Stimulated activated CD8-positive, alpha-beta memory T cell treated with anti-CD3 and anti-CD28 coated beads, Interleukin-15, amount 100 ng/mL, for 24 hours (primary cell): ENCODE data around the gene TCF15.
"Not testable (repeated sequence)": the region's sequence is repeated elsewhere in the genome, so short reads cannot be mapped to it uniquely, and the experiment has no call there.

Experiments
- DNase-seq: peaks from one replicate; pipeline ENCODE4 v3.0.0-alpha.2; 2020; ENCODE audit warnings: low read depth

Gene TCF15

GRCh38 chr20:578940-579690 lies 31.0 kb downstream of the TCF15 start:
- DNase-seq = not testable (repeated sequence)

- DNase-seq = no peak
These were observed 32.8 kb downstream of the TCF15 start for GRCh38 chr20:577167-577791.

DNA sequence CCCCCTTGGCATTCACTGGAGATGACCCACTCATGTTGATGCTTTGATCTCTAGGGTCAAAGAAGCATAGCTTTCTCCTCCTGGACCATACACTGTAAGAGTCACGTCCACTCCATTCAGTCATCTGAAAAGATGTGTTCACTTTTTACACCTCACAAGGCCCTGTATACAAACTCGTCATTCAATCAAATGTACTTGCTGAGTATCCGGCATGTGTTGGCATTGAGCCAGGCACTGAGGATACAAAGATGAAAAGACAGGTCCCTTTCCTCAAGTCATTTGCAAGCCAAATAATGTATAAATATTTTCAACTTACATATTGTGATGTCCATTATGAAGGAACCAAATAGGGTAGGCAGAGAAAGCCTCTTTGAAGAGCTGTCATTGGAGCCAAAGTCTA lies 34.0 kb downstream of the TCF15 start:
- DNase-seq = no peak

- no peak for DNase-seq
These were observed 34.9 kb downstream of the TCF15 start for GRCh38 chr20:575230-575629.

DNA sequence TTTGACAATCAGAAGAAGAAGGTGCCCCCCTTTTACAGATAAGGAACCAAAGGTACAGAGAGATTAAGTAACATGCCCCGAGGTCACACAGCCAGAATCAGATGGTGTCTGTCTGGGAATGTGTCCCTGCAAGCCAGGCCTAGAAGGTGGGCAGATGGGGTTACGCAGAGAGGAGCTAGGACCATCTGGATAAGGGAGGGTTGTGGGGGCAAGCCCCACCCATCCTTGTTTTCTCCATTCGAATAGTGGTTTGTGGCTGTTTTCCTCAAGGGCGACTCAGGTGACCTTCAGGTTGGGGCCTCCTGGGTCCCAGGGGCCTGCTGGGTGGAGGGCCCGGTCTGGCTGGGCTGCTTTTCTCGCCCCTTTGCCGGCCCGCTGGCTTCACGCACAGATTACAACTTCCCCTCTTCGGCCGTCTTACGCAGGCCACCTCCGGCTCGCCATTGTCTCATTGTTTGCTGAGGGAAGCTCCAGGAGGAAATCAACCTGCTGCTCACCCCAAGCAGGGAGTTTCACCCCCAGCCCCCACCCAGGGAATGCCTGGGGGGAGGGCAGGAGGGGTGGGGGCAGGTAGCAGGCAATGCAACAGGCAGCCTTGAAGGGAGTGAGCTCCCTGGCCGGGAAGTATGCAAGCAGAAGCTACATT lies 35.7 kb downstream of the TCF15 start:
- DNase-seq = no peak

DNA sequence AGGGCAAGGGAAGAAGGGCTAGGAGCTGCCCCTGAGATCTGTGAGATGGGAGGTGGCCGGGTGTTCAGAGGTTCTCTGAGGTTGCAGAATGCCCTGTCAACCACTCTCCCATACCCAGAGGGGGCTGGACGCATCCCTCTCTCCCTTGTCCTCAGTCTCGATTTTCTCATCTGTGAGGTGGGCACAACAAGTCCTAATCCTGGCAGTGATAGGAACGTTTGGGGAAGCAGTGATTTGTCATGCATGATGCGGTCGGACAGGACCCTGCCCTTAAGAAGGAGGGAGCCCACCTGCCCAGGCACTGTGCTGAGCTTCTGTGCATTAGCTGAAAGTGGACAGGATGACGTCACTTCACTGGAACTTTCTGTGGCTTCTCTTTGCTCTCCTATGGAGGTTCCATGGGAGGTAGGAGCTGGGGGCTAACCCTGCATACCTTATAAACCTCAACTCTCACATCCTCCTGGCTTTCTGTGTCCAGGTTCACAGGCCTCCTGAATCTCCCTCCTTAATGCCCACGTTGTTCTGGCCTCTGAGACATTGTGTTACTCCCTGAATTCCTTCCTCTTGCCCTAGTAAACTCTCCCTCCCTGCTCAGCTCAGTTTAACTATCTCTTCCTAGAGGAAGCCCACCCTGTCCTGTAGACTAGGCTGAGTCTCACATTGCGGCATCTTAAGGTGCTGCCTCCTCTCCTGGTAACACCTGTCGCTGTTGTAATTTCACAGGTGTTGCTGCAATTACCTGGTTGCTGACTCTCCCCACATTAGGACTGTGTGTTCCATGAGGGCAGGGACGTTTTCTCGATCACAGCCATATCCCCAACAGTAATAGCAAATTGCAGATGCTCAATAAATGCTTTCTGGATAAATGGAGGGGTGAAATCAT lies 36.5 kb downstream of the TCF15 start:
- DNase-seq = no peak

GRCh38 chr20:572727-573126 lies 37.4 kb downstream of the TCF15 start:
- no peak for DNase-seq

DNA sequence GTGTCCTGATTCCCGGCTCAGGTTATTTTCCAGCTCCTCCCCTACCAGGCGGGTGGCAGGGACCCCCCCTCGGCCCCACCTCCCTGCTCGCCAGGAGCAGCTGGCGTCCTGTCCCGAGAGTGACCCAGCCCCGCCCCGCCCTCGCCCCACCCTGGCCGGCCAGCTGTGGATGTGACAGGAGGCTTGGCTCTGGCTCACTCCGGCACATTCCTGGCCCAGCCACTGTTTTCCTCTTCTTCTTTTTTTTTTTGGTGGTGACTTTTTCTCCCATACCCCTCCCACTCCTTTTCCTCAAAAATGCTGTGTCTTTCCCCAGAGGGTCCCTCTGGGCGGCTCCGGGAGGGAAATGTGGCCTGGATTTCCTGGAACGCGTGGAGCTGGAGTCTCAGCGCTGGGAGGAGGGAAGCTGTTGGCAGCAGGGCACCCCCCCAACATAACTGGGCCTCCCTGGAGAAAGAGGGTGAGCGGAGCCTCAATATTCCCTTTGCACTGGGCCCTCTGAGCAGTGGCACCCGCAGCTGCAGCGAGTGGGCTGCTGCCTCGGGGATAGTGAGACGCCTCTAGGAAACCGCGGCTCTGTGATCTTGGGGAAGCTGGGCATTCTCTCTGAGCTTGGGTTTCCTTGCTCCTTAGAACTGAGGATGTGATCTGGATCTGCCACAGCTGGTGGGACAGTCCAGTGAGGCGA lies 38.2 kb downstream of the TCF15 start:
- DNase-seq = no peak

DNA sequence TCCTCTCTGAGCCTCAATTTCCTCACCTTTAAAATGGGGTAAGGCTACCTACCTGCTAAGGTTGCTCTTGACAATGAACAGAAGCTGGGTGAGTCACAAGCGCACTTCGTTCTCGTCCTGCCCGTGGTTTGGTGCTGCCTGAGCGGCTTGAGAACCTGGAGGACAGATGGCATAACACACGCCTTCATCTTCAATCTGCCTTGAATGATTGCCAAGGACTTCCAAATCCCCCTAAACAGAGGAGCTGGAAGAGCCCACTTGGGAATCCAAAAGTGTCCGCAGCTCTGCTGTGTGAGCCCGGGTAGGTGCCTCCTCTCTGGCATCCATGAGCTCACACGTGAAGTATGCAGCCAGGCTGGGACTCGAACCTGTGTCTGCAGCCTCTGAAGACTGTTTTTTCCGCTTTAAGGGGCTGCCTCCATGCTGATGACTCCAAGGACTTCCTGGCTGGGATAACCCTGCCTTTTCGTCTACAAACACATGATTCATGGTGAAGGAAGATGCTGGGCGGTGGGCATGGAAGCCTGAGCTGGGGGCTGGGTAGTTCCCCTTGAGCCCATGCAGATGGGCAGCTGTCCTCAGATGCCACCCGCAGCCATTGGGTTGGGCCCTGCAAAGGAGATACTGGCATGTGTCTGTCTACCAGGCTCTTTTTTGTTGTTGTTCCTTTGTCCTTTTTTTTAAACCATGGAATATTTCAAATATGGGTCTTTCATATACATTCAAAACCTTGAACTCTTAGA lies 41.3 kb downstream of the TCF15 start:
- DNase-seq = no peak

DNA sequence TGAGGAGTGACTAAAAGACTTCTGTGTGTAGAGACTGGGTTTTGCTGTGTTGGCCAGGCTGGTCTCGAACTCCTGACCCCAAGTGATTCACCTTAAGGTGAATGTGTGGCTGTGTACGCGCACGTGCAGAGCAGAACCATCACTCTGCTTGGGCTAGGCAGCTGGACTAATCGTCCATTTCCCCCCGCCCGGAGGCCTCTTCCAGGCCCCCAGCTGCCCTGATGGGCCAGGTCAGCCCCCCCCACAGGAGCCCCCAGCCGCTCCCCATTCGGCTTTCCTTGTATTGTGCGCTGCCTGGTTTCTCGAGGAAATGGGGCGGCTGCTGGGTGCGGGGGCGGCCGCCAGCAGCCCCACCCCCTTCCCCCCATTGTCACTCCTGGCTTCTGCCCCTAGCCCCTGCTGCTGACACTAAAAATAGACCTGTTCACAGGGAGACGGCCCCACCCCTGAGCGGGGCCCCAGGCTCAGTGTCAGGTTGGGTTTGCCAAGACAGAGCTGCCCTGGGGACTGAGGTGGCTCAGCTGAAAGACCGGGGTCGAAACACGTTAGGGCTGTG lies 41.9 kb downstream of the TCF15 start:
- DNase-seq = no peak

GRCh38 chr20:564192-564591 lies 45.9 kb downstream of the TCF15 start:
- DNase-seq = no peak

GRCh38 chr20:563187-563586 lies 46.9 kb downstream of the TCF15 start:
- DNase-seq = no peak

GRCh38 chr20:562232-562897 lies 47.7 kb downstream of the TCF15 start:
- no peak for DNase-seq

GRCh38 chr20:561437-562231 lies 48.5 kb downstream of the TCF15 start:
- DNase-seq = no peak

DNA sequence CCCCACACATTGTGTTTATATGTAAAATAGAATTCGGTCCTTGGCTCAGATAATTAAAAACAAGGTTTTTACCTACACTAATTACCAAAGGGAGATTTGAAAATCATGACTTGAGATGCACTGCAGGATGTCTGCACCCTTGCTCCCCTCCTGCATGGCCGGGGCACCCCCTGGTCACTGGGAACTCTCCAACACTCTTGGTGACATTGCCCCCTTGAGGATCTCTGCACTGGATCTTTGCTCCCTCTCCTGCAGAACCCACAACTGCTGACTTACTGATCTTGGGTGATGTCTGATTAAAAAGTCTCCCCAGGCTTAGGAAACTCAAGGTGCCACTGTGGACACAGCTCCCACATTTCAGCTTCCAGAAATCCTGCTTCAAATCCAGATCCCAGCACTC lies 49.4 kb downstream of the TCF15 start:
- no peak for DNase-seq

GRCh38 chr20:558117-558516 lies 52.0 kb downstream of the TCF15 start:
- no peak for DNase-seq

DNA sequence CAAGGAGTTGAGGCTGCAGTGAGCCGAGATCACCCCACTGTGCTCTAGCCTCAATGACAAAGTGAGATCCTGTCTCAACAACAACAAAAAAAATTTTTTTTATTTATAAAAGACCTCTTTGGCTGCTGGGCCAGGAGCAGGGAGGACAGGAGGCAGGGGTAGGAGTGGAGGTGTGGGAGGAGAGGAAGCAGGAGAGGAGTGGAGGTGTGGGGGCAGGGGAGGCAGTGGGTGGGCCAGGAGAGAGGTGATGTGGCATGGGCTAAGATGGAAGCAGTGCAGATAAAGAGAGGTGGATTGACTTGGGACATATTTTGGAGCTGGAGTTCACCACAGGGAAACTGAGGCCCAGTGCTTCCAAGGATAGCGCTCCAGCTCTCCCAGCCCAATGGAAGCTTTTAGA lies 53.1 kb downstream of the TCF15 start:
- DNase-seq = no peak

DNA sequence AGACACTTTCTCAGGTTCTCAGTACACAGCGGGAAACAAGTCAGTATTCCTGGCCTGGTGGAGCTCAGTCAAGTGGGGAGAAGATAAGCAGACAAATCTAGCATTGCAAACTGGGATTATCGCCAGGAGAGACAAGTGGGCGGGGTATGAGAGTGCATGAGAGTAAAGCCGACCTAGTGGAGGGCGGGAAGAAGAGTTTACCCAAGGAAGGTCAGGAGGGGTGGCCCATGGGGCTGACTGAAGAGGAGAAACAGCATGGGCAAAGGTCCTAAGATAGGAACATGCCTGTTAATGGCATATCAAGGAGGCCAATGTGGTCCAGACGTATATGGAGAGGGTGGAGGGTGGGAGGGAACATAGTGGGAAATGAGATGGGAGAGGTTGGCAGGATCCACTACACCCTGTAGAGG lies 54.1 kb downstream of the TCF15 start:
- no peak for DNase-seq
